PC-3 (cell line): ENCODE measurements around the gene PLCB4.

Experiments used
- CTCF ChIP-seq: fragments of 300-600 bp; sonication (generic); conservative IDR thresholded peaks from 2 replicates; pipeline ENCODE4 v1.5.1; 2017; ENCODE audit warnings: antibody characterized with exemption, low read depth, mild to moderate bottlenecking, low read length
- EZH2 ChIP-seq: fragments of 300-600 bp; sonication (generic); IDR thresholded peaks from one replicate; pipeline ENCODE4 v1.6.1; 2017; ENCODE audit warnings: antibody characterized with exemption, mild to moderate bottlenecking, low read length; ENCODE audit not compliant: unreplicated experiment

DNA sequence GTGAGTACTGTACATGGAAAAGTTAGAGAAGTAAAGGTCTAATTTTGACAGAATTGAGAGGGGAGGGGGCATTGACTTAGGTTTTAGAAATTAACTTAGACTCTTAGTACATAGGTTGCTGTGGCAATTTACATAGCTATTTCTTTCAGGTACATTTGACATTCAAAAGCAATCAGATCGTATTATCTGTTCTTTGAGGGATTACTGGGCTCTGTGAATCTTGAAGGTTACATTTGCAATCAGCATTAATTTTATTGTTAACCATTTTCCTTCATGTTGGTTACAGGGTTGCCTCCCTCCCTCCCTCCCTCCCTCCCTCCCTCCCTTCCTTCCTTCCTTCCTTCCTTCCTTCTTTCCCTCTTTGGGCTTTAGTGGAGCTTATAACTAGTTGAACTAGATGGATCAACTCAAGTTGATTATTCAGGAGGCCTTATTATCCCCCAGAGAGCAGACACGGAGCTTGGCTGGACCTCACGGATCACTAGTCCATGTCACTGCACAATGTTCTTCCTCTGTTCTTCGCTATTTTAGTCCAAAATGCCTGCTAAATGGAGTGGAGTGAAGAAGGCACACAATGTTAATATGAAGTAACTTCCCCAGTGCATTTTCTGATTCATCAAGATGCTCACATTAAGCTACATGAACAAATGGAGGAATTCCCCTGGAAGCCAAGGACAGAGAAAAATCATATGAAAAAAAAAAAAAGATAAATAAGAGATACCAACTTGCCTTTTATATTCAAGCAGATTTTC is 87.8 kb downstream of the PLCB4 start:
- no peak for TF ChIP-seq CTCF
- TF ChIP-seq EZH2 = no peak
